GM12874 (cell line): Measurements from ENCODE around the gene SIRPA.

Source experiments
- CTCF ChIP-seq: IDR thresholded peaks from 2 replicates; pipeline ENCODE4 v1.5.1; 2011; ENCODE audit warnings: low read depth, mild to moderate bottlenecking, control low read depth, low read length, moderate library complexity; ENCODE audit not compliant: insufficient read depth

The SIRPA gene

GRCh38 chr20:1987826-1988225 lies 92.6 kb downstream of the SIRPA start:
- TF ChIP-seq CTCF: no peak
